ENCODE results near the gene SYNE2. TPM values are rescaled to one million over a fixed set of nuclear protein-coding genes. Genes with fewer than 3 reads are reported as not detected.

SYNE2 gene
- total and polyA plus RNA-seq, 2 donors (not counting 1 experiment from before 2014, with no cell fraction given), result 3.1 to 15.4 TPM

DNA sequence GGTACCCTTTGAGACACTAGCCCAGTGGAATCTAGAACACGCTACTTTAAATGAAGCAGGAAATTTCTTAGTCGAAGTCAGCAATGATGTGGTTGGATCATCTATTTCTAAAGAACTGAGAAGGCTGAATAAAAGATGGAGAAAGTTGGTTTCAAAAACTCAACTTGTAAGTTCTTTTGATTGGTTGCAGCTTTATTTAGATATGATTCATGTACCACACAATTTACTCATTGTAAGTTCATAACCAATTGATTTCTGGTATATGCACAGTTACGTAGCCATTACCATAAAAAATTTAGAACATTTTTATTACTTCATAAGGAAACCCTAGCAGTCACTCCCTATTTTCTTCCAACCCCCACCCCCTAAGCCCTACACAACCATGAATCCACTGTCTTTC, 129.8 kb downstream of the SYNE2 start:
- no peak overlapping the region for H3K27ac ChIP-seq (ENCODE audit: insufficient read depth, low read length)
- H3K9me3 ChIP-seq (ENCODE audit: control insufficient read depth, insufficient read depth, low read depth, low read length), result no peaks in the 10 kb centered on the region
- no peaks in the 10 kb centered on the region for H4K20me1 ChIP-seq (ENCODE audit: control insufficient read depth, extremely low read depth, insufficient read depth, low read length)
- H3K79me2 ChIP-seq (ENCODE audit: control insufficient read depth, insufficient read depth, low read length), result no peaks in the 10 kb centered on the region
- no peak for DNase-seq (ENCODE audit: low read depth in 2 of 2)
- TF ChIP-seq, protein P1, sequence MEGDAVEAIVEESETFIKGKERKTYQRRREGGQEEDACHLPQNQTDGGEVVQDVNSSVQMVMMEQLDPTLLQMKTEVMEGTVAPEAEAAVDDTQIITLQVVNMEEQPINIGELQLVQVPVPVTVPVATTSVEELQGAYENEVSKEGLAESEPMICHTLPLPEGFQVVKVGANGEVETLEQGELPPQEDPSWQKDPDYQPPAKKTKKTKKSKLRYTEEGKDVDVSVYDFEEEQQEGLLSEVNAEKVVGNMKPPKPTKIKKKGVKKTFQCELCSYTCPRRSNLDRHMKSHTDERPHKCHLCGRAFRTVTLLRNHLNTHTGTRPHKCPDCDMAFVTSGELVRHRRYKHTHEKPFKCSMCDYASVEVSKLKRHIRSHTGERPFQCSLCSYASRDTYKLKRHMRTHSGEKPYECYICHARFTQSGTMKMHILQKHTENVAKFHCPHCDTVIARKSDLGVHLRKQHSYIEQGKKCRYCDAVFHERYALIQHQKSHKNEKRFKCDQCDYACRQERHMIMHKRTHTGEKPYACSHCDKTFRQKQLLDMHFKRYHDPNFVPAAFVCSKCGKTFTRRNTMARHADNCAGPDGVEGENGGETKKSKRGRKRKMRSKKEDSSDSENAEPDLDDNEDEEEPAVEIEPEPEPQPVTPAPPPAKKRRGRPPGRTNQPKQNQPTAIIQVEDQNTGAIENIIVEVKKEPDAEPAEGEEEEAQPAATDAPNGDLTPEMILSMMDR (conservative IDR thresholded peaks at IDR 0.05 in 1 of 2, IDR thresholded peaks at IDR 0.05 in 1 of 2; ENCODE audit: low read depth in 1 of 2, low read length in 2 of 2), result no peak
- no peak for TF ChIP-seq EZH2 (IDR thresholded peaks at IDR 0.05; ENCODE audit: low read length, missing control alignments)
- H3K36me3 ChIP-seq (ENCODE audit: control insufficient read depth, insufficient read depth, low read length), result no peaks in the 10 kb centered on the region
- no peaks in the 10 kb centered on the region for H3K4me1 ChIP-seq (ENCODE audit: control insufficient read depth, extremely low read depth, insufficient read depth, low read length)
- H3K4me2 ChIP-seq (ENCODE audit: extremely low read depth, insufficient read depth, low read length), result no peak overlapping the region
- no peak overlapping the region for H2AFZ ChIP-seq (ENCODE audit: low read length)
- H3K9ac ChIP-seq (ENCODE audit: insufficient read depth, low read length), result no peak overlapping the region
- no peaks in the 10 kb centered on the region for H3K27me3 ChIP-seq (ENCODE audit: control insufficient read depth, insufficient read depth, low read length)
- H3K4me3 ChIP-seq (replicated peaks in 1 of 4; ENCODE audit: control extremely low read depth in 1 of 4, insufficient read depth in 1 of 4, low read depth in 3 of 4, low read length in 4 of 4), result no peak overlapping the region

DNA sequence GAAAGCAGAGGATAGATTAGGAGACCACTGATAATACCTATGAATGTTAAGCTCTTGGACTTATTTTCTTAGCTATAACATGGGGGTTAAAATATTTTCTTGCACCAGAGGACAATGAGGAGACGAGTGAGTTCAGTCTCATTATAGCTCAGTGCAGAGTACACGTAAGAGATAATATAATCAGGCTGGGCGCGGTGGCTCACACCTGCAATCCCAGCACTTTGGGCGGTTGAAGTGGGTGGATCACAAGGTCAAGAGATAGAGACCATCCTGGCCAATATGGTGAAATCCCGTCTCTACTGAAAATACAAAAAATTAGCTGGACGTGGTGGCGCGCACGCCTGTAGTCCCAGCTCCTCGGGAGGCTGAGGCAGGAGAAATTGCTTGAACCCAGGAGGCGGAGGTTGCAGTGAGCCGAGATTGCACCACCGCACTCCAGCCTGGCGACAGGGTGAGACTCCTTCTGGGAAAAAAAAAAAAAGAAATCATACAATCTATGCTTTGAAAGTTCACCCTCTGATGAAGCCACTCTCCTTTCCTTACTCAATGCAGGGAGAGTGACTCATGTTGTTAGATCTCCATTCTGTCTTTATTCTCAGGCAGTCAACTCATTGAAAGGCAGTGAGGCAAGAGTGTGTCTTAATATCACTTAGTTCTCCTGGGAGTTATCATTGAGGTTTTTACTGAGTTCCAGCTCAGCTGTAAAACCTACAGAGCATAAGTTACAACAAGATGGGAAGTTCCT, 134.2 kb downstream of the SYNE2 start:
- no peak overlapping the region for H3K4me2 ChIP-seq (ENCODE audit: extremely low read depth, insufficient read depth, low read length)
- H3K4me3 ChIP-seq (replicated peaks in 1 of 4; ENCODE audit: control extremely low read depth in 1 of 4, insufficient read depth in 1 of 4, low read depth in 3 of 4, low read length in 4 of 4), result no peak overlapping the region
- TF ChIP-seq, protein P1 (conservative IDR thresholded peaks at IDR 0.05 in 1 of 2, IDR thresholded peaks at IDR 0.05 in 1 of 2; ENCODE audit: low read depth in 1 of 2, low read length in 2 of 2), result no peak
- TF ChIP-seq EZH2 (IDR thresholded peaks at IDR 0.05; ENCODE audit: low read length, missing control alignments), result no peak
- H3K79me2 ChIP-seq (ENCODE audit: control insufficient read depth, insufficient read depth, low read length), result no peaks in the 10 kb centered on the region
- no peak overlapping the region for H2AFZ ChIP-seq (ENCODE audit: low read length)
- no peaks in the 10 kb centered on the region for H3K4me1 ChIP-seq (ENCODE audit: control insufficient read depth, extremely low read depth, insufficient read depth, low read length)
- no peaks in the 10 kb centered on the region for H3K9me3 ChIP-seq (ENCODE audit: control insufficient read depth, insufficient read depth, low read depth, low read length)
- H4K20me1 ChIP-seq (ENCODE audit: control insufficient read depth, extremely low read depth, insufficient read depth, low read length), result no peaks in the 10 kb centered on the region
- DNase-seq (ENCODE audit: low read depth in 2 of 2), result peak; percentile 65 to 74
- H3K27me3 ChIP-seq (ENCODE audit: control insufficient read depth, insufficient read depth, low read length), result no peaks in the 10 kb centered on the region
- H3K9ac ChIP-seq (ENCODE audit: insufficient read depth, low read length), result no peak overlapping the region
- H3K36me3 ChIP-seq (ENCODE audit: control insufficient read depth, insufficient read depth, low read length), result no peaks in the 10 kb centered on the region
- no peak overlapping the region for H3K27ac ChIP-seq (ENCODE audit: insufficient read depth, low read length)

DNA sequence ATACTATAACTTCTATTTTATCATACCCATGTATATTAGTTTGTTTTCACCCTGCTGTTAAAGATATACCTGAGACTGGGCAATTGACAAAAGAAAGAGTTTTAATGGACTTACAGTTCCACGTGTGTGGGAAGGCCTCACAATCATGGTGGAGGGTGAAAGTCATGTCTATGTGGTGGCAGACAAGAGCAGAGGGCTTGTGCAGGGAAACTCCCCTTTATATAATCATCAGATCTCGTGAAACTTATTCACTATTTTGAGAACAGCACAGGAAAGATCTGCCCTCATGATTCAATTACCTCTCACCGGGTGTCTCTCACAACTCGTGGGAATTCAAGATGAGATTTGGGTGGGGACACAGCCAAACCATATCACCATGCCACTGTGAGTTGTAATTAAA, 135.8 kb downstream of the SYNE2 start:
- no peak for DNase-seq (ENCODE audit: low read depth in 2 of 2)

More for the DNA sequence above, 135.8 kb downstream of the SYNE2 start:
- H3K79me2 ChIP-seq (ENCODE audit: control insufficient read depth, insufficient read depth, low read length), result no peaks in the 10 kb centered on the region
- H4K20me1 ChIP-seq (ENCODE audit: control insufficient read depth, extremely low read depth, insufficient read depth, low read length), result no peaks in the 10 kb centered on the region
- H2AFZ ChIP-seq (ENCODE audit: low read length), result no peak overlapping the region
- H3K9ac ChIP-seq (ENCODE audit: insufficient read depth, low read length), result no peak overlapping the region
- H3K4me3 ChIP-seq (replicated peaks in 1 of 4; ENCODE audit: control extremely low read depth in 1 of 4, insufficient read depth in 1 of 4, low read depth in 3 of 4, low read length in 4 of 4), result no peak overlapping the region
- no peaks in the 10 kb centered on the region for H3K9me3 ChIP-seq (ENCODE audit: control insufficient read depth, insufficient read depth, low read depth, low read length)
- no peaks in the 10 kb centered on the region for H3K36me3 ChIP-seq (ENCODE audit: control insufficient read depth, insufficient read depth, low read length)
- no peak overlapping the region for H3K27ac ChIP-seq (ENCODE audit: insufficient read depth, low read length)
- H3K4me1 ChIP-seq (ENCODE audit: control insufficient read depth, extremely low read depth, insufficient read depth, low read length), result no peaks in the 10 kb centered on the region
- no peak overlapping the region for H3K4me2 ChIP-seq (ENCODE audit: extremely low read depth, insufficient read depth, low read length)
- TF ChIP-seq, protein P1 (conservative IDR thresholded peaks at IDR 0.05 in 1 of 2, IDR thresholded peaks at IDR 0.05 in 1 of 2; ENCODE audit: low read depth in 1 of 2, low read length in 2 of 2), result no peak
- no peak for TF ChIP-seq EZH2 (IDR thresholded peaks at IDR 0.05; ENCODE audit: low read length, missing control alignments)
- H3K27me3 ChIP-seq (ENCODE audit: control insufficient read depth, insufficient read depth, low read length), result no peaks in the 10 kb centered on the region

Data from fibroblast of lung (primary cell).